ENCODE measurements around the gene ZC2HC1B.

Gene ZC2HC1B

GRCh38 chr6:143934331-143934730, 70.1 kb downstream of the ZC2HC1B start:
- DNase-seq (ENCODE audit: low read depth): no peak

GRCh38 chr6:143934867-143935266, 70.6 kb downstream of the ZC2HC1B start:
- DNase-seq (ENCODE audit: low read depth): no peak

- DNase-seq (ENCODE audit: low read depth): no peak
Measured at GRCh38 chr6:143936347-143936746, 72.1 kb downstream of the ZC2HC1B start.

GRCh38 chr6:143936778-143937667, 72.7 kb downstream of the ZC2HC1B start:
- no peak for DNase-seq (ENCODE audit: low read depth)

- no peak for DNase-seq (ENCODE audit: low read depth)
Measured at GRCh38 chr6:143937668-143937970, 73.3 kb downstream of the ZC2HC1B start.

- no peak for DNase-seq (ENCODE audit: low read depth)
Measured at GRCh38 chr6:143939364-143939763, 75.1 kb downstream of the ZC2HC1B start.

- peak; percentile 30 for DNase-seq (ENCODE audit: low read depth)
Measured at GRCh38 chr6:143940011-143940597, 75.8 kb downstream of the ZC2HC1B start.

GRCh38 chr6:143941852-143942627, 77.8 kb downstream of the ZC2HC1B start:
- peak; percentile 27 for DNase-seq (ENCODE audit: low read depth)

- DNase-seq (ENCODE audit: low read depth): no peak
Measured at GRCh38 chr6:143948208-143948607, 83.9 kb downstream of the ZC2HC1B start.

- no peak for DNase-seq (ENCODE audit: low read depth)
Measured at GRCh38 chr6:143949535-143949934, 85.3 kb downstream of the ZC2HC1B start.

GRCh38 chr6:143949962-143950361, 85.7 kb downstream of the ZC2HC1B start:
- no peak for DNase-seq (ENCODE audit: low read depth)

- no peak for DNase-seq (ENCODE audit: low read depth)
Measured at GRCh38 chr6:143950875-143951274, 86.6 kb downstream of the ZC2HC1B start.

- no peak for DNase-seq (ENCODE audit: low read depth)
Measured at GRCh38 chr6:143952060-143952778, 87.9 kb downstream of the ZC2HC1B start.

GRCh38 chr6:143952947-143953701, 88.8 kb downstream of the ZC2HC1B start:
- DNase-seq (ENCODE audit: low read depth): no peak

- no peak for DNase-seq (ENCODE audit: low read depth)
Measured at GRCh38 chr6:143953922-143954321, 89.6 kb downstream of the ZC2HC1B start.

GRCh38 chr6:143955971-143956370, 91.7 kb downstream of the ZC2HC1B start:
- no peak for DNase-seq (ENCODE audit: low read depth)

GRCh38 chr6:143957679-143958274, 93.5 kb downstream of the ZC2HC1B start:
- DNase-seq (ENCODE audit: low read depth): no peak

GRCh38 chr6:143958839-143959399, 94.6 kb downstream of the ZC2HC1B start:
- no peak for DNase-seq (ENCODE audit: low read depth)

- DNase-seq (ENCODE audit: low read depth): no peak
Measured at GRCh38 chr6:143959927-143960326, 95.7 kb downstream of the ZC2HC1B start.

GRCh38 chr6:143961066-143961465, 96.8 kb downstream of the ZC2HC1B start:
- DNase-seq (ENCODE audit: low read depth): no peak

All from activated gamma-delta T cell treated with anti-CD3 and anti-CD28 coated beads, Interleukin-2, amount 50 U/mL, for 16 hours (primary cell).